IMR-90 (cell line): Measurements from ENCODE around the gene C5AR1. TPM values are rescaled to one million over a fixed set of nuclear protein-coding genes. Genes with fewer than 3 reads are reported as not detected.

Source experiments
- ATAC-seq: fragments of 200-7000 bp; cut with Tn5 transposase; 2 replicates; pipeline ENCODE4 v1.9.1; 2020; ENCODE audit warnings: low read depth, mild to moderate bottlenecking, moderate library complexity
- BruUV-seq: library from RNA; stranded (reverse); fragments of 400-500 nt; replicated peaks from 2 replicates; lab custom pipeline; 2021; lab: Mats Ljungman, UMichigan
- CTCF ChIA-PET: fragments of 300-600 bp; formaldehyde crosslinking; extraction: SDS; loops from one replicate; lab custom pipeline; 2021; ENCODE audit warnings: antibody characterized with exemption; lab: Yijun Ruan, JAX
- POLR2A ChIA-PET: fragments of 300-600 bp; sonication (Branson Sonifier 250); formaldehyde crosslinking; loops from one replicate; lab custom pipeline; 2022; ENCODE audit warnings: antibody characterized with exemption; ENCODE audit not compliant: unreplicated experiment; lab: Charles Lee
- DNase-seq: peaks from one replicate; pipeline ENCODE4 v3.0.0; 2013
- H2AFZ ChIP-seq: replicated peaks from 2 replicates; pipeline ENCODE3; 2013; ENCODE audit warnings: low read length, mild to moderate bottlenecking; ENCODE audit not compliant: poor library complexity
- H2AK5ac ChIP-seq: 2 replicates; pipeline ENCODE4 v1.6.1; 2013; ENCODE audit warnings: low read depth, low read length, inconsistent platforms
- H2AK9ac ChIP-seq: replicated peaks from 2 replicates; pipeline ENCODE3; 2013; ENCODE audit warnings: mild to moderate bottlenecking, low read depth, low read length, moderate library complexity; ENCODE audit not compliant: poor library complexity
- H2BK120ac ChIP-seq: 2 replicates; pipeline ENCODE4 v1.6.1; 2013; ENCODE audit warnings: low read depth, low read length, inconsistent platforms
- H2BK15ac ChIP-seq: 3 replicates; pipeline ENCODE4 v1.6.1; 2013; ENCODE audit warnings: low read depth, low read length, inconsistent platforms
- H2BK20ac ChIP-seq: 2 replicates; pipeline ENCODE4 v1.6.1; 2013; ENCODE audit warnings: low read depth, mild to moderate bottlenecking, inconsistent platforms, low read length, moderate library complexity
- H2BK5ac ChIP-seq: 2 replicates; pipeline ENCODE4 v1.6.1; 2013; ENCODE audit warnings: mild to moderate bottlenecking, low read depth, low read length, inconsistent platforms; ENCODE audit not compliant: poor library complexity, severe bottlenecking
- H3K14ac ChIP-seq: replicated peaks from 2 replicates; pipeline ENCODE4 v1.6.1; 2013; ENCODE audit warnings: low read depth, low read length, inconsistent platforms
- H3K18ac ChIP-seq: 2 replicates; pipeline ENCODE4 v1.6.1; 2013; ENCODE audit warnings: low read depth, low read length, control low read depth
- H3K23ac ChIP-seq: 2 replicates; pipeline ENCODE4 v1.6.1; 2013; ENCODE audit warnings: low read depth, low read length, inconsistent platforms
- H3K27ac ChIP-seq: 2 replicates; pipeline ENCODE4 v1.5.1; 2013; ENCODE audit warnings: mild to moderate bottlenecking, control low read depth, low read length; ENCODE audit not compliant: insufficient read depth
- H3K27me3 ChIP-seq: 2 replicates; pipeline ENCODE4 v1.6.1; 2013; ENCODE audit warnings: low read length; ENCODE audit not compliant: control insufficient read depth, insufficient read depth
- H3K36me3 ChIP-seq: 2 replicates; pipeline ENCODE4 v1.6.1; 2013; ENCODE audit warnings: low read length, mixed read lengths; ENCODE audit not compliant: control insufficient read depth, insufficient read depth
- H3K4ac ChIP-seq: 2 replicates; pipeline ENCODE4 v1.6.1; 2013; ENCODE audit warnings: low read depth, low read length, inconsistent platforms
- H3K4me1 ChIP-seq: 2 replicates; pipeline ENCODE4 v1.6.1; 2013; ENCODE audit warnings: low read length, mixed read lengths; ENCODE audit not compliant: control insufficient read depth, insufficient read depth
- H3K4me2 ChIP-seq: 2 replicates; pipeline ENCODE4 v1.6.1; 2013; ENCODE audit warnings: low read depth, mild to moderate bottlenecking, control low read depth, low read length, moderate library complexity
- H3K4me3 ChIP-seq: 2 replicates; pipeline ENCODE4 v1.5.1; 2013; ENCODE audit warnings: low read depth, mild to moderate bottlenecking, control low read depth, low read length, moderate library complexity; ENCODE audit not compliant: insufficient read depth
- H3K56ac ChIP-seq: 2 replicates; pipeline ENCODE4 v1.6.1; 2013; ENCODE audit warnings: low read length, inconsistent platforms; ENCODE audit not compliant: insufficient read depth; ENCODE audit errors: extremely low read depth
- H3K79me1 ChIP-seq, 2 experiments: 2 replicates each; pipeline ENCODE4 v1.6.1; 2013; ENCODE audit warnings: low read length in 2 of 2, inconsistent platforms in 1 of 2, low read depth in 1 of 2
- H3K9ac ChIP-seq: 2 replicates; pipeline ENCODE4 v1.6.1; 2013; ENCODE audit warnings: low read depth, low read length, control low read depth
- H3K9me1 ChIP-seq: 2 replicates; pipeline ENCODE4 v1.6.1; 2013; ENCODE audit warnings: low read length, inconsistent platforms; ENCODE audit not compliant: insufficient read depth
- H3K9me3 ChIP-seq: 2 replicates; pipeline ENCODE4 v1.6.1; 2013; ENCODE audit warnings: low read length; ENCODE audit not compliant: control insufficient read depth, insufficient read depth
- H4K20me1 ChIP-seq: 2 replicates; pipeline ENCODE4 v1.6.1; 2013; ENCODE audit warnings: low read length, inconsistent platforms; ENCODE audit not compliant: insufficient read depth
- H4K5ac ChIP-seq: 2 replicates; pipeline ENCODE4 v1.6.1; 2013; ENCODE audit warnings: mild to moderate bottlenecking, low read depth, low read length, control low read depth
- H4K8ac ChIP-seq, 2 experiments: 2 replicates each; pipeline ENCODE4 v1.6.1; 2013; ENCODE audit warnings: low read depth in 2 of 2, low read length in 2 of 2, control low read depth in 1 of 2, inconsistent platforms in 1 of 2
- H4K91ac ChIP-seq: 2 replicates; pipeline ENCODE4 v1.6.1; 2013; ENCODE audit warnings: low read depth, low read length, inconsistent platforms; ENCODE audit not compliant: insufficient read depth
- CHD1 ChIP-seq: IDR thresholded peaks from 2 replicates; pipeline ENCODE4 v1.6.1; 2012; ENCODE audit warnings: low read depth, low read length, improper control_type of control experiment
- CTCF ChIP-seq: conservative IDR thresholded peaks from 2 replicates; pipeline ENCODE4 v1.5.1; 2012; ENCODE audit warnings: mild to moderate bottlenecking, low read depth, low read length, improper control_type of control experiment
- ELK1 ChIP-seq: fragments of 150-350 bp; IDR thresholded peaks from 2 replicates; pipeline ENCODE4 v1.6.1; 2016; ENCODE audit warnings: low read depth, mild to moderate bottlenecking, low read length, moderate library complexity, borderline replicate concordance
- FOS ChIP-seq: fragments of 150-350 bp; IDR thresholded peaks from 2 replicates; pipeline ENCODE4 v1.6.1; 2016; ENCODE audit warnings: low read depth, low read length
- MAZ ChIP-seq: IDR thresholded peaks from 2 replicates; pipeline ENCODE4 v1.6.1; 2012; ENCODE audit warnings: low read depth, mild to moderate bottlenecking, low read length, improper control_type of control experiment, moderate library complexity, borderline replicate concordance
- NFE2L2 ChIP-seq: fragments of 150-350 bp; IDR thresholded peaks from 2 replicates; pipeline ENCODE4 v1.6.1; 2016; ENCODE audit warnings: low read depth, mild to moderate bottlenecking, low read length
- POLR2A ChIP-seq: IDR thresholded peaks from 2 replicates; pipeline ENCODE4 v1.6.1; 2012; ENCODE audit warnings: mild to moderate bottlenecking, low read depth, low read length
- RFX5 ChIP-seq: IDR thresholded peaks from 2 replicates; pipeline ENCODE4 v1.8.0; 2012; ENCODE audit warnings: low read depth, mild to moderate bottlenecking, low read length, moderate library complexity
- WGBS, 2 experiments: methylation state at CpG; one replicate each; pipeline versions ENCODE4 v1.1.5 to v1.1.7; 2013; ENCODE audit warnings: missing lambda C conversion rate in 2 of 2; ENCODE audit not compliant: insufficient read length in 1 of 2; ENCODE audit errors: extremely low coverage in 2 of 2; 5-methylcytosine and 5-hydroxymethylcytosine counted together
- dilution Hi-C: fragments of 300-500 bp; cut with HindIII; formaldehyde crosslinking; loops from one replicate; pipeline ENCODE4 v1.14.3; 2018; ENCODE audit warnings: low sequenced_read_pairs; ENCODE audit not compliant: unreplicated experiment
- in situ Hi-C: fragments of 300-500 bp; cut with MboI; formaldehyde crosslinking; loops from 3 replicates; pipeline ENCODE4 v1.14.3; 2019; ENCODE audit warnings: low sequenced_read_pairs, inconsistent platforms, mixed read lengths
- intact Hi-C: fragments of 100-400 bp; cut with micrococcal nuclease; formaldehyde crosslinking; loops from 2 replicates; pipeline ENCODE4 v1.10.0; 2022
- polyA plus RNA-seq, 3 experiments: library from polyadenylated mRNA; depleted of rRNA; stranded (reverse); fragments of >200 nt; gene quantifications; 2 replicates each; pipeline ENCODE4 v1.2.3, GENCODE V29; 2012; ENCODE audit warnings: low replicate concordance in 1 of 3
- total RNA-seq: library from RNA; depleted of rRNA; stranded (reverse); fragments of >200 nt; gene quantifications from 2 replicates; pipeline ENCODE4 v1.2.3, GENCODE V29; 2012

C5AR1 gene
- total and polyA plus RNA-seq, 2 of the 4 experiments (the other 2 are of a cell fraction), result under 0.01 to 1.0 TPM

- H3K56ac ChIP-seq, result no peak overlapping the region
- H4K20me1 ChIP-seq, result no peaks in the 10 kb centered on the region
- dilution Hi-C loops (no loop called here), intact Hi-C loops (no loop called here), in situ Hi-C loops (no loop called here)
- H4K8ac ChIP-seq, result no peak overlapping the region
- H2BK15ac ChIP-seq, result no peak overlapping the region
- peaks cover 8% of the 10 kb centered on the region for H3K27me3 ChIP-seq
- H2BK5ac ChIP-seq, result no peak overlapping the region
- H3K4me1 ChIP-seq, result no peaks in the 10 kb centered on the region
- H4K5ac ChIP-seq, result no peak overlapping the region
- no peaks in the 10 kb centered on the region for H3K79me1 ChIP-seq
- no peak overlapping the region for H2AK5ac ChIP-seq
- no peak for DNase-seq
- H3K18ac ChIP-seq, result no peak overlapping the region
- no peak overlapping the region for H3K4me2 ChIP-seq
- WGBS, 2 experiments, result no CpG with 5 or more reads among the region's 1 CpG
- no peak overlapping the region for H2AFZ ChIP-seq
- H3K23ac ChIP-seq, result no peak overlapping the region
- no peak overlapping the region for H2BK20ac ChIP-seq
- H2AK9ac ChIP-seq, result no peak overlapping the region
- no peak overlapping the region for H3K27ac ChIP-seq
- H3K14ac ChIP-seq, result no peak overlapping the region
- CTCF ChIA-PET, result interaction anchor here (0.6 kb wide), 1 partner anchor 11 kb away, joined by 5 read pairs; no protein-coding TSS in a partner anchor
- no peaks in the 10 kb centered on the region for H3K36me3 ChIP-seq
- POLR2A ChIA-PET, result no interaction called here
- no peak for ATAC-seq
- H3K4ac ChIP-seq, result no peak overlapping the region
- TF ChIP-seq POLR2A (no peak), CHD1 (no peak), CTCF (no peak), NFE2L2 (no peak), RFX5 (no peak), FOS (no peak), MAZ (no peak), ELK1 (no peak)
- H4K91ac ChIP-seq, result no peak overlapping the region
- no peak overlapping the region for H3K9ac ChIP-seq
- peaks cover 2% of the 10 kb centered on the region for H3K9me3 ChIP-seq
- BruUV-seq, result no TSS peak
- H3K9me1 ChIP-seq, result 0 out of 2 replicates have a peak, but pooled peaks cover 3% of the 10 kb centered on the region
- no peak overlapping the region for H3K4me3 ChIP-seq
- no peak overlapping the region for H2BK120ac ChIP-seq
These were observed 12.0 kb downstream of the C5AR1 start for GRCh38 chr19:47321630-47322029.
